HEK293T (cell line): ENCODE measurements around the gene SCT.
"Not testable (repeated sequence)": the region's sequence is repeated elsewhere in the genome, so short reads cannot be mapped to it uniquely, and the experiment has no call there.

Experiments
- BHLHE40 ChIP-seq: fragments of 450-650 bp; IDR thresholded peaks from 2 replicates; pipeline ENCODE4 v1.6.1; 2016; ENCODE audit warnings: mild to moderate bottlenecking, moderate library complexity, borderline replicate concordance
- CTBP1 ChIP-seq: fragments of 450-650 bp; IDR thresholded peaks from 2 replicates; pipeline ENCODE4 v1.6.1; 2016; ENCODE audit warnings: borderline replicate concordance
- ELF4 ChIP-seq: fragments of 450-650 bp; IDR thresholded peaks from 2 replicates; pipeline ENCODE4 v1.6.1; 2017; ENCODE audit warnings: antibody characterized with exemption
- FOXA1 ChIP-seq: fragments of 450-650 bp; IDR thresholded peaks from 2 replicates; pipeline ENCODE4 v1.6.1; 2016; ENCODE audit warnings: mild to moderate bottlenecking
- FOXK2 ChIP-seq: fragments of 450-650 bp; IDR thresholded peaks from 2 replicates; pipeline ENCODE4 v1.6.1; 2016; ENCODE audit warnings: mild to moderate bottlenecking
- HDGF ChIP-seq: fragments of 450-650 bp; IDR thresholded peaks from 2 replicates; pipeline ENCODE4 v1.6.1; 2017; ENCODE audit warnings: antibody characterized with exemption, borderline replicate concordance
- L3MBTL2 ChIP-seq: fragments of 450-650 bp; conservative IDR thresholded peaks from 2 replicates; pipeline ENCODE4 v1.6.1; 2016; ENCODE audit warnings: mild to moderate bottlenecking
- LEF1 ChIP-seq: fragments of 450-650 bp; IDR thresholded peaks from 2 replicates; pipeline ENCODE4 v1.6.1; 2017; ENCODE audit warnings: mild to moderate bottlenecking, borderline replicate concordance
- NFRKB ChIP-seq: fragments of 450-650 bp; IDR thresholded peaks from 2 replicates; pipeline ENCODE4 v1.6.1; 2016; ENCODE audit warnings: mild to moderate bottlenecking, moderate library complexity
- SP1 ChIP-seq: fragments of 450-650 bp; IDR thresholded peaks from 2 replicates; pipeline ENCODE4 v1.6.1; 2017
- TARDBP ChIP-seq: fragments of 450-650 bp; IDR thresholded peaks from 2 replicates; pipeline ENCODE4 v1.6.1; 2016
- TF ChIP-seq, protein P1 (sequence below): fragments of 450-650 bp; IDR thresholded peaks from 2 replicates; pipeline ENCODE4 v1.6.1; 2016

DNA sequence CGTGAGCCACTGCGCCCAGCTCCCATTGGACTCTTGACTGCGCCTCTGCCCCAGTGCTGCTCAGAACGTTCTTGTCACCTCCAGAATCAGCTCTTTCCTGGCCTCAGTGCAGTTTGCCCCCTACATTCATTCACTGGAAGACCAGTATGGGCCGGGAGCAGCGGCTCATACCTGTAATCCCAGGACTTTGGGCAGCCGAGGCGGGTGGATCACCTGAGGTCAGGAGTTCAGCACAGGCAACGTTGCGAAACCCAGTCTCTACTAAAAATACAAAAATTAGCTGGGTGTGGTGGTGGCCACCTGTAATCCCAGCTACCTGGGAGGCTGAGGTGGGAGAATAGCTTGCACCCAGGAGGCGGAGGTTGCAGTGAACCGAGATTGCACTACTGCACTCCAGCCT is 27.5 kb upstream of the SCT start:
- not testable (repeated sequence) for TF ChIP-seq FOXA1, HDGF, LEF1, NFRKB, BHLHE40, CTBP1, SP1, TARDBP, ELF4, L3MBTL2, FOXK2
- TF ChIP-seq, protein P1, sequence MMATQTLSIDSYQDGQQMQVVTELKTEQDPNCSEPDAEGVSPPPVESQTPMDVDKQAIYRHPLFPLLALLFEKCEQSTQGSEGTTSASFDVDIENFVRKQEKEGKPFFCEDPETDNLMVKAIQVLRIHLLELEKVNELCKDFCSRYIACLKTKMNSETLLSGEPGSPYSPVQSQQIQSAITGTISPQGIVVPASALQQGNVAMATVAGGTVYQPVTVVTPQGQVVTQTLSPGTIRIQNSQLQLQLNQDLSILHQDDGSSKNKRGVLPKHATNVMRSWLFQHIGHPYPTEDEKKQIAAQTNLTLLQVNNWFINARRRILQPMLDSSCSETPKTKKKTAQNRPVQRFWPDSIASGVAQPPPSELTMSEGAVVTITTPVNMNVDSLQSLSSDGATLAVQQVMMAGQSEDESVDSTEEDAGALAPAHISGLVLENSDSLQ, result not testable (repeated sequence)
